Brain microvascular endothelial cell (primary cell): Measurements from ENCODE around the gene LMBR1.

ENCODE experiments used
- DNase-seq: peaks from one replicate; pipeline ENCODE4 v3.0.0-alpha.2; 2020
- H3K27ac ChIP-seq: fragments of 250-450 bp; sonication (Bioruptor Pico); 2 replicates; pipeline ENCODE4 v1.5.1; 2020; ENCODE audit warnings: mild to moderate bottlenecking, moderate library complexity
- H3K27me3 ChIP-seq: fragments of 250-450 bp; sonication (Bioruptor Pico); replicated peaks from 2 replicates; pipeline ENCODE4 v1.5.1; 2020; ENCODE audit warnings: mild to moderate bottlenecking
- H3K36me3 ChIP-seq: fragments of 250-450 bp; sonication (Bioruptor Pico); replicated peaks from 2 replicates; pipeline ENCODE4 v1.5.1; 2020; ENCODE audit warnings: mild to moderate bottlenecking
- H3K4me3 ChIP-seq: 2 replicates; pipeline ENCODE4 v1.5.1; 2011; ENCODE audit warnings: low read depth, mild to moderate bottlenecking, control low read depth, low read length, moderate library complexity
- in situ Hi-C: cut with HindIII; loops from 2 replicates; pipeline ENCODE4 v1.10.0; 2017; ENCODE audit warnings: low sequenced_read_pairs, low pct_ligation_motif_present
- TF ChIP-seq, protein P1 (sequence below): IDR thresholded peaks from 2 replicates; pipeline ENCODE4 v1.5.1; 2011; ENCODE audit warnings: low read depth, mild to moderate bottlenecking, moderate library complexity, low read length, control low read depth, inconsistent platforms; ENCODE audit errors: missing control alignments

LMBR1 gene

GRCh38 chr7:156675721-156676120 lies 217.3 kb downstream of the LMBR1 start:
- in situ Hi-C loops, result no loop called here
- H3K36me3 ChIP-seq, result peaks cover 4% of the 10 kb centered on the region
- H3K27me3 ChIP-seq, result no peaks in the 10 kb centered on the region
- no peak overlapping the region for H3K4me3 ChIP-seq
- no peak overlapping the region for H3K27ac ChIP-seq
- DNase-seq, result no peak
- TF ChIP-seq, protein P1, sequence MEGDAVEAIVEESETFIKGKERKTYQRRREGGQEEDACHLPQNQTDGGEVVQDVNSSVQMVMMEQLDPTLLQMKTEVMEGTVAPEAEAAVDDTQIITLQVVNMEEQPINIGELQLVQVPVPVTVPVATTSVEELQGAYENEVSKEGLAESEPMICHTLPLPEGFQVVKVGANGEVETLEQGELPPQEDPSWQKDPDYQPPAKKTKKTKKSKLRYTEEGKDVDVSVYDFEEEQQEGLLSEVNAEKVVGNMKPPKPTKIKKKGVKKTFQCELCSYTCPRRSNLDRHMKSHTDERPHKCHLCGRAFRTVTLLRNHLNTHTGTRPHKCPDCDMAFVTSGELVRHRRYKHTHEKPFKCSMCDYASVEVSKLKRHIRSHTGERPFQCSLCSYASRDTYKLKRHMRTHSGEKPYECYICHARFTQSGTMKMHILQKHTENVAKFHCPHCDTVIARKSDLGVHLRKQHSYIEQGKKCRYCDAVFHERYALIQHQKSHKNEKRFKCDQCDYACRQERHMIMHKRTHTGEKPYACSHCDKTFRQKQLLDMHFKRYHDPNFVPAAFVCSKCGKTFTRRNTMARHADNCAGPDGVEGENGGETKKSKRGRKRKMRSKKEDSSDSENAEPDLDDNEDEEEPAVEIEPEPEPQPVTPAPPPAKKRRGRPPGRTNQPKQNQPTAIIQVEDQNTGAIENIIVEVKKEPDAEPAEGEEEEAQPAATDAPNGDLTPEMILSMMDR, result no peak

- H3K27ac ChIP-seq, result no peak overlapping the region
- TF ChIP-seq, protein P1, result no peak
- H3K27me3 ChIP-seq, result no peaks in the 10 kb centered on the region
- no peak overlapping the region for H3K4me3 ChIP-seq
- in situ Hi-C loops, result no loop called here
- peaks cover 2% of the 10 kb centered on the region for H3K36me3 ChIP-seq
- DNase-seq, result no peak
Observed at GRCh38 chr7:156673902-156674301, 219.1 kb downstream of the LMBR1 start.

DNA sequence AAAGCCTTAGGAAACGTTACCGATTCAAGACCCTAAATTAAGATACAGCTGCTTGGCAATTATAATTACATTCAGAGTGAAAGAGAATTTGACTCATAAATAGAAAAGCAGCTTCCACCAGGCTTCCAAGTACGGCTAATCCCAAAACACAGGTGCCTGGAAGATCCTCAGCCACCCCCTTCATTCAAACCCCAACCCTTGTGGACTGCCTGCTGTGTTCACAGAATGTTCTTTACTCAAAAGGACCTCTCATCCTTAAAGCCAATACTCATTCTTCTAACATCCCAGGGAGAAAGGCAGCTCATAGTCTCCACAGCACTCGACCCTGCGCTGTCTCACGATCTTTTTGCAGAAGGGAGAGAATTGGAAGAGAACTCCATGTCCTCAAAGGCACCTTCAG lies 219.5 kb downstream of the LMBR1 start:
- in situ Hi-C loops, result no loop called here
- no peak overlapping the region for H3K27ac ChIP-seq
- H3K4me3 ChIP-seq, result no peak overlapping the region
- TF ChIP-seq, protein P1, result no peak
- H3K27me3 ChIP-seq, result no peaks in the 10 kb centered on the region
- peaks cover 2% of the 10 kb centered on the region for H3K36me3 ChIP-seq
- no peak for DNase-seq

DNA sequence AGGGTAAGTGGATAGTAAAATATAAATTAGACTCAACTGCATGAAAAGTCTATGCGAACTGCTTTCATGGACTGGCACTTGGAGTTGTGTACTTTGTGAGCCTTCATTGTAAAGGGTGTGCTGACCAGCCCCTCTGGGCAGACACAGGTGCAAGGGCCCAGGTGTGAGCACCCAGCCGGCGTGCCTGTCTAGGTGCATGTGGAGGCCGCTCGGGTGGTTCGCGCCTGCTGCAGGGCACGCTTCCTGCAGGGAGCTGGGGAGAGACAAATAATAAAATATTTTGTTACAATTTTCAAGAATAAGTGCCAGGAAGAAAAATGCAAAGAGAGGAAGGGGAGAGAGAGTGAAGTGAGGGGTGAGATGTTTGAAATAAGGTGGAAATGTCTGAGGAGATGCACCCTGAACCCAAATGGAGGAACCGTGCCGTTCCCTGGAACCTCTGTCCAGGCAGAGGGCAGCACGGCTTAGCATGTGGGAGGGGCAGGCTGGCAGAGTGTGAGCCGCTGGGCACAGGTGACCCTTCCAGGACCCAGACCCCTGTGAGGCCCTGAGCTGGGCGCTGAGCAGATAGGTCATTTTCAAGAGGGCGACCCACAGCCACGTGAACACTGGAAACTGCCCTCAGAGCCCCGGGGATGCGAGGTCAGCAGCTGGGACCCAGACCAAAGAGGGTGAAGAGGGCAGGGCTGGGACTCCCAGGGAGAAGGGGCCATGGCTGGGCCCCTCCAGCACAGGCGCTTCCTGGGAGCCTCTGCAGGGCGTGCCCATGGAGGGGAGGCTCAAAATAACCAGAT lies 223.8 kb downstream of the LMBR1 start:
- H3K27ac ChIP-seq, result no peak overlapping the region
- in situ Hi-C loops, result no loop called here
- no peaks in the 10 kb centered on the region for H3K36me3 ChIP-seq
- no peak overlapping the region for H3K4me3 ChIP-seq
- DNase-seq, result no peak
- no peaks in the 10 kb centered on the region for H3K27me3 ChIP-seq
- TF ChIP-seq, protein P1, result no peak

DNA sequence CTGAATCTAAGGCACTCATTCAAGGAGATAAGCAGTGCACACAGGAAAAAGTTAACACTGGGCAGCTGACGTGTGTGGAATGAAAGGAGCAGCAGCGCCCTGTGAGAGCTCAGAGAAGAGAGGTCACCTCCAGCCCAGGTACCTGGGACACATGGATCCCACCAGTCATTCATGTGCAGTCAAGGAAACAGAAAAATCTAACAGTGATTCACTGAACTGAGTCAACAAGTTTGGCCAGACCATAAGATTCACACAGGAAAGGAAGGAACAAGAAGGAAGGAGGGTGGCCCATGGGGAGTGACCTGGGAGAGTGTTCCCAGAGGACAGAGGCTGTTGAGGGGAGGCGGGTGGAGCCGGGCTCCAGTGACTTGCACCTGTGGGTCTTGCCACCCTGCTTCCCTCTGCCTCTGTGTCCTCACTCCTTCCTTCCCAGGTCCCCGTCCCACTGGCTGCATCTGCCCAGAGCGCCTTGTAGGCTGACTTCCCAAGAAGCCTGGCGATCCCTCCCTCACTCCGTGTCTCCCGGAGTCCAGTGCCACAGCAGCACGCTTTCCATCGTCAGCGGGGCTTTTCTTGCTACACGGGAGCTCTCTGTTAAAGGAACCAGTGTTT lies 224.7 kb downstream of the LMBR1 start:
- TF ChIP-seq, protein P1, result no peak
- Histone ChIP-seq H3K27ac (no peak overlapping the region), H3K36me3 (no peaks in the 10 kb centered on the region), H3K27me3 (no peaks in the 10 kb centered on the region), H3K4me3 (no peak overlapping the region)
- in situ Hi-C loops, result no loop called here
- DNase-seq, result no peak
